GM21528 (cell line): ENCODE data around the gene PNCK.

Experiments
- ATAC-seq: cut with Tn5 transposase; IDR thresholded peaks from one replicate; pipeline ENCODE4 v1.9.1; 2021; ENCODE audit warnings: mild to moderate bottlenecking, moderate library complexity; ENCODE audit not compliant: unreplicated experiment, low FRiP score

The PNCK gene

GRCh38 chrX:153633048-153633447 is 40.6 kb downstream of the PNCK start:
- no peak for ATAC-seq

- ATAC-seq, result no peak
These were observed 41.0 kb downstream of the PNCK start for GRCh38 chrX:153632595-153632946.

- no peak for ATAC-seq
These were observed 41.6 kb downstream of the PNCK start for GRCh38 chrX:153631907-153632594.

GRCh38 chrX:153631346-153631745 is 42.3 kb downstream of the PNCK start:
- no peak for ATAC-seq

- ATAC-seq, result no peak
These were observed 44.9 kb downstream of the PNCK start for GRCh38 chrX:153628665-153629064.

GRCh38 chrX:153628129-153628528 is 45.5 kb downstream of the PNCK start:
- ATAC-seq, result no peak

GRCh38 chrX:153627675-153628111 is 45.9 kb downstream of the PNCK start:
- ATAC-seq, result no peak

GRCh38 chrX:153626863-153627674 is 46.5 kb downstream of the PNCK start:
- no peak for ATAC-seq

- no peak for ATAC-seq
These were observed 47.5 kb downstream of the PNCK start for GRCh38 chrX:153626025-153626633.

- ATAC-seq, result no peak
These were observed 48.2 kb downstream of the PNCK start for GRCh38 chrX:153625271-153626024.

- no peak for ATAC-seq
These were observed 49.2 kb downstream of the PNCK start for GRCh38 chrX:153624196-153625091.

GRCh38 chrX:153623310-153624029 is 50.1 kb downstream of the PNCK start:
- no peak for ATAC-seq

- ATAC-seq, result no peak
These were observed 50.8 kb downstream of the PNCK start for GRCh38 chrX:153622661-153623309.

- ATAC-seq, result no peak
These were observed 51.5 kb downstream of the PNCK start for GRCh38 chrX:153621949-153622598.

- ATAC-seq, result no peak
These were observed 53.0 kb downstream of the PNCK start for GRCh38 chrX:153620576-153620975.
